GM21526 (cell line): ENCODE results near the gene IGFBP3.

Experiments
- ATAC-seq: cut with Tn5 transposase; IDR thresholded peaks from one replicate; pipeline ENCODE4 v1.9.1; 2021; ENCODE audit warnings: moderate library complexity; ENCODE audit not compliant: unreplicated experiment, low FRiP score

IGFBP3 gene

GRCh38 chr7:45893996-45894664 is 26.9 kb downstream of the IGFBP3 start:
- ATAC-seq = no peak

GRCh38 chr7:45893374-45893995 is 27.6 kb downstream of the IGFBP3 start:
- ATAC-seq = no peak

- no peak for ATAC-seq
Measured at GRCh38 chr7:45892407-45893035, 28.6 kb downstream of the IGFBP3 start.

GRCh38 chr7:45891462-45892402 is 29.3 kb downstream of the IGFBP3 start:
- ATAC-seq = no peak

GRCh38 chr7:45890902-45891461 is 30.1 kb downstream of the IGFBP3 start:
- no peak for ATAC-seq

- no peak for ATAC-seq
Measured at GRCh38 chr7:45890125-45890901, 30.8 kb downstream of the IGFBP3 start.

GRCh38 chr7:45889367-45890067 is 31.6 kb downstream of the IGFBP3 start:
- ATAC-seq = no peak

GRCh38 chr7:45888993-45889366 is 32.1 kb downstream of the IGFBP3 start:
- no peak for ATAC-seq

GRCh38 chr7:45888185-45888992 is 32.7 kb downstream of the IGFBP3 start, which contains the start of gene IGFBP1:
Gene IGFBP1, plus strand, starts transcription at chr7:45888488. Its CDS starts 165 bp downstream, at chr7:45888653.
- ATAC-seq = no peak

- ATAC-seq = no peak
Measured at GRCh38 chr7:45886931-45887667, 34.0 kb downstream of the IGFBP3 start.

- ATAC-seq = no peak
Measured at GRCh38 chr7:45885264-45885882, 35.7 kb downstream of the IGFBP3 start.

GRCh38 chr7:45884136-45884535 is 36.9 kb downstream of the IGFBP3 start:
- ATAC-seq = no peak

GRCh38 chr7:45882465-45882810 is 38.6 kb downstream of the IGFBP3 start:
- no peak for ATAC-seq

GRCh38 chr7:45881759-45882464 is 39.2 kb downstream of the IGFBP3 start:
- ATAC-seq = no peak

- ATAC-seq = no peak
Measured at GRCh38 chr7:45881280-45881758, 39.8 kb downstream of the IGFBP3 start.

GRCh38 chr7:45880433-45880860 is 40.6 kb downstream of the IGFBP3 start:
- ATAC-seq = no peak
